ENCODE measurements around the gene GPBAR1. TPM values are rescaled to one million over a fixed set of nuclear protein-coding genes. Genes with fewer than 3 reads are reported as not detected.
A peak's percentile ranks its signal among the peaks of the same experiment; 100 is the strongest.

GPBAR1 gene
- total and polyA plus RNA-seq, 2 experiments from 2014 or later: 0.44 TPM; not detected in 1

DNA sequence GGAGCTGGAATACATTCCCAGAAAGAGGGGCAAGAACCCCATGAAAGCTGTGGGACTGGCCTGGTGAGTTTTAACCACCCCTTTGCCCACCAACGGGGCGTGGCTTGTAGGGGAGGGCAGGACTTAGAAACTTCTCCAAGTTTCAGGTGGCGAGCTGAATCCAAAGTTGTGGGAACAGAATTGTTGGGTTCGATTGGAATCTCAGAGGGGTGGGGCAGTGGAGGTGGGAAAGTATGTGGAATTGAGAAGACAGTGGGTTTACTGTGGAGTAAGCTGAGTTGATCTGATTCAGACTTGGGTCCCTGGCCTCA lies 10.6 kb downstream of the GPBAR1 start (continued):
- TF ChIP-seq EZH2phosphoT487 (IDR thresholded peaks at IDR 0.05; ENCODE audit: unreplicated experiment): no peak
- TF ChIP-seq, protein P1, sequence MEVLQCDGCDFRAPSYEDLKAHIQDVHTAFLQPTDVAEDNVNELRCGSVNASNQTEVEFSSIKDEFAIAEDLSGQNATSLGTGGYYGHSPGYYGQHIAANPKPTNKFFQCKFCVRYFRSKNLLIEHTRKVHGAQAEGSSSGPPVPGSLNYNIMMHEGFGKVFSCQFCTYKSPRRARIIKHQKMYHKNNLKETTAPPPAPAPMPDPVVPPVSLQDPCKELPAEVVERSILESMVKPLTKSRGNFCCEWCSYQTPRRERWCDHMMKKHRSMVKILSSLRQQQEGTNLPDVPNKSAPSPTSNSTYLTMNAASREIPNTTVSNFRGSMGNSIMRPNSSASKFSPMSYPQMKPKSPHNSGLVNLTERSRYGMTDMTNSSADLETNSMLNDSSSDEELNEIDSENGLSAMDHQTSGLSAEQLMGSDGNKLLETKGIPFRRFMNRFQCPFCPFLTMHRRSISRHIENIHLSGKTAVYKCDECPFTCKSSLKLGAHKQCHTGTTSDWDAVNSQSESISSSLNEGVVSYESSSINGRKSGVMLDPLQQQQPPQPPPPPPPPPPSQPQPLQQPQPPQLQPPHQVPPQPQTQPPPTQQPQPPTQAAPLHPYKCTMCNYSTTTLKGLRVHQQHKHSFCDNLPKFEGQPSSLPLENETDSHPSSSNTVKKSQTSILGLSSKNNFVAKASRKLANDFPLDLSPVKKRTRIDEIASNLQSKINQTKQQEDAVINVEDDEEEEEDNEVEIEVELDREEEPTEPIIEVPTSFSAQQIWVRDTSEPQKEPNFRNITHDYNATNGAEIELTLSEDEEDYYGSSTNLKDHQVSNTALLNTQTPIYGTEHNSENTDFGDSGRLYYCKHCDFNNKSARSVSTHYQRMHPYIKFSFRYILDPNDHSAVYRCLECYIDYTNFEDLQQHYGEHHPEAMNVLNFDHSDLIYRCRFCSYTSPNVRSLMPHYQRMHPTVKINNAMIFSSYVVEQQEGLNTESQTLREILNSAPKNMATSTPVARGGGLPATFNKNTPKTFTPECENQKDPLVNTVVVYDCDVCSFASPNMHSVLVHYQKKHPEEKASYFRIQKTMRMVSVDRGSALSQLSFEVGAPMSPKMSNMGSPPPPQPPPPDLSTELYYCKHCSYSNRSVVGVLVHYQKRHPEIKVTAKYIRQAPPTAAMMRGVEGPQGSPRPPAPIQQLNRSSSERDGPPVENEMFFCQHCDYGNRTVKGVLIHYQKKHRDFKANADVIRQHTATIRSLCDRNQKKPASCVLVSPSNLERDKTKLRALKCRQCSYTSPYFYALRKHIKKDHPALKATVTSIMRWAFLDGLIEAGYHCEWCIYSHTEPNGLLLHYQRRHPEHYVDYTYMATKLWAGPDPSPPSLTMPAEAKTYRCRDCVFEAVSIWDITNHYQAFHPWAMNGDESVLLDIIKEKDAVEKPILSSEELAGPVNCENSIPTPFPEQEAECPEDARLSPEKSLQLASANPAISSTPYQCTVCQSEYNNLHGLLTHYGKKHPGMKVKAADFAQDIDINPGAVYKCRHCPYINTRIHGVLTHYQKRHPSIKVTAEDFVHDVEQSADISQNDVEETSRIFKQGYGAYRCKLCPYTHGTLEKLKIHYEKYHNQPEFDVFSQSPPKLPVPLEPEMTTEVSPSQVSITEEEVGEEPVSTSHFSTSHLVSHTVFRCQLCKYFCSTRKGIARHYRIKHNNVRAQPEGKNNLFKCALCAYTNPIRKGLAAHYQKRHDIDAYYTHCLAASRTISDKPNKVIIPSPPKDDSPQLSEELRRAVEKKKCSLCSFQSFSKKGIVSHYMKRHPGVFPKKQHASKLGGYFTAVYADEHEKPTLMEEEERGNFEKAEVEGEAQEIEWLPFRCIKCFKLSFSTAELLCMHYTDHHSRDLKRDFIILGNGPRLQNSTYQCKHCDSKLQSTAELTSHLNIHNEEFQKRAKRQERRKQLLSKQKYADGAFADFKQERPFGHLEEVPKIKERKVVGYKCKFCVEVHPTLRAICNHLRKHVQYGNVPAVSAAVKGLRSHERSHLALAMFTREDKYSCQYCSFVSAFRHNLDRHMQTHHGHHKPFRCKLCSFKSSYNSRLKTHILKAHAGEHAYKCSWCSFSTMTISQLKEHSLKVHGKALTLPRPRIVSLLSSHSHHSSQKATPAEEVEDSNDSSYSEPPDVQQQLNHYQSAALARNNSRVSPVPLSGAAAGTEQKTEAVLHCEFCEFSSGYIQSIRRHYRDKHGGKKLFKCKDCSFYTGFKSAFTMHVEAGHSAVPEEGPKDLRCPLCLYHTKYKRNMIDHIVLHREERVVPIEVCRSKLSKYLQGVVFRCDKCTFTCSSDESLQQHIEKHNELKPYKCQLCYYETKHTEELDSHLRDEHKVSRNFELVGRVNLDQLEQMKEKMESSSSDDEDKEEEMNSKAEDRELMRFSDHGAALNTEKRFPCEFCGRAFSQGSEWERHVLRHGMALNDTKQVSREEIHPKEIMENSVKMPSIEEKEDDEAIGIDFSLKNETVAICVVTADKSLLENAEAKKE (CRISPR knock-in tag; IDR thresholded peaks at IDR 0.05): no peak
- TF ChIP-seq EZH2 (IDR thresholded peaks at IDR 0.05; ENCODE audit: low read depth, unreplicated experiment): no peak
- no peak for TF ChIP-seq NANOG (IDR thresholded peaks at IDR 0.05; ENCODE audit: borderline replicate concordance)
- TF ChIP-seq, protein P2, sequence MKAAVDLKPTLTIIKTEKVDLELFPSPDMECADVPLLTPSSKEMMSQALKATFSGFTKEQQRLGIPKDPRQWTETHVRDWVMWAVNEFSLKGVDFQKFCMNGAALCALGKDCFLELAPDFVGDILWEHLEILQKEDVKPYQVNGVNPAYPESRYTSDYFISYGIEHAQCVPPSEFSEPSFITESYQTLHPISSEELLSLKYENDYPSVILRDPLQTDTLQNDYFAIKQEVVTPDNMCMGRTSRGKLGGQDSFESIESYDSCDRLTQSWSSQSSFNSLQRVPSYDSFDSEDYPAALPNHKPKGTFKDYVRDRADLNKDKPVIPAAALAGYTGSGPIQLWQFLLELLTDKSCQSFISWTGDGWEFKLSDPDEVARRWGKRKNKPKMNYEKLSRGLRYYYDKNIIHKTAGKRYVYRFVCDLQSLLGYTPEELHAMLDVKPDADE (IDR thresholded peaks at IDR 0.05): no peak
- no peak for TF ChIP-seq ZNF331 (CRISPR knock-in tag; IDR thresholded peaks at IDR 0.05; ENCODE audit: low read depth)

DNA sequence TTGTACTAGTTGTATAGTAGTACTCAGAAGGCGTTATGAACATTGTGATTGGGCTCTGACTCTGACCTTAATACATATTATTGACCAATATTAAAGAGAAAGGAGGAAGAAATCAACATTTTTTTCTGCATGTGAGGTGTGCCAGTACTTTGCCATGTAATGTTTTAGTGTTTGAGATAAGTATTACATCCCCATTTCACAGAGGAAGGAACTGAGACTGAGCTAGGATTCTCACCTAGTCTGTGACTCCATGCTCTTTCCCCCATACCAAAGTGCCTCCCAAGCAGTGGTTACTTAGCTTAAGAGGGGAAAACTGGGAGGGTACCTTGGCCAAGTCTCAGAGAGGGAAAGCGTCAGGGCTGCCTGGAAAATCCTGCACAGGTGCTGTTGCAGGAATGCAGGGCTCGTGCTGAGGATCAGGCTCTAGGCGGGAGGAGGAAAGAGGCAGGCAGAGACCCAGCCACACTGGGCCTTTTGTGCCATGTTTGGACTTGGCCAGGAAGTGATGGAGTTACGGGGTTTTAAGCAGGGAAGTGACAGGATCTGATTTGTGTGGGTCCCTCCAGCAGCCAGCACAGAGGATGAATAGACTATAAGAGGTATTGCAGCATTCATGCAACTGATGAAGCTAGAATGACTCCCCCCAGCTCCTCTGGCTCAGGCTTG lies 11.2 kb downstream of the GPBAR1 start:
- Histone ChIP-seq H3K4me1 (ENCODE audit: insufficient read depth) (peaks cover 13% of the 10 kb centered on the region), H3K4me3 (peak overlapping the region; percentile 96), H3K27ac (ENCODE audit: low read depth) (no peak overlapping the region), H4K20me1 (replicated peaks; ENCODE audit: insufficient read depth) (no peaks in the 10 kb centered on the region; the same call in 1 of the 2 replicates), H3K36me3 (ENCODE audit: insufficient read depth) (peaks cover 10% of the 10 kb centered on the region), H3K79me2 (replicated peaks; ENCODE audit: insufficient read depth) (peaks cover 17% of the 10 kb centered on the region), H2AFZ (no peak overlapping the region), H3F3A (replicated peaks; ENCODE audit: low read depth) (no peaks in the 10 kb centered on the region), H3K4me2 (peak overlapping the region; percentile 98; the same call in 1 of the 2 replicates), H3K27me3 (ENCODE audit: insufficient read depth) (no peaks in the 10 kb centered on the region), H3K9me2 (ENCODE audit: insufficient read depth) (no peaks in the 10 kb centered on the region)
- no peaks in the 10 kb centered on the region for H3K9me3 Mint-ChIP-seq
- H3K4me1 Mint-ChIP-seq: peaks cover 23% of the 10 kb centered on the region
- H3K27ac Mint-ChIP-seq: no peak overlapping the region
- DNase-seq (ENCODE audit: low spot score) (no peak), ATAC-seq (no peak)
- peak overlapping the region; percentile 89 for H3K4me3 Mint-ChIP-seq
- H3K27me3 Mint-ChIP-seq (ENCODE audit: insufficient read depth, low read depth, poor library complexity): peaks cover 14% of the 10 kb centered on the region
- peaks cover 35% of the 10 kb centered on the region for H3K36me3 Mint-ChIP-seq (ENCODE audit: low read depth)
- TF ChIP-seq NANOG (IDR thresholded peaks at IDR 0.05; ENCODE audit: borderline replicate concordance): no peak
- TF ChIP-seq, protein P1 (CRISPR knock-in tag; IDR thresholded peaks at IDR 0.05): no peak
- TF ChIP-seq, protein P2 (IDR thresholded peaks at IDR 0.05): no peak
